Activated T-helper 9 cell treated with anti-CD3 and anti-CD28 coated beads, Interleukin-2, amount 50 U/mL, for 16 hours (primary cell): Measurements from ENCODE around the gene KRT80.

ENCODE experiments used
- DNase-seq: peaks from one replicate; pipeline ENCODE4 v3.0.0-alpha.2; 2020; ENCODE audit warnings: low read depth

The KRT80 gene

DNA sequence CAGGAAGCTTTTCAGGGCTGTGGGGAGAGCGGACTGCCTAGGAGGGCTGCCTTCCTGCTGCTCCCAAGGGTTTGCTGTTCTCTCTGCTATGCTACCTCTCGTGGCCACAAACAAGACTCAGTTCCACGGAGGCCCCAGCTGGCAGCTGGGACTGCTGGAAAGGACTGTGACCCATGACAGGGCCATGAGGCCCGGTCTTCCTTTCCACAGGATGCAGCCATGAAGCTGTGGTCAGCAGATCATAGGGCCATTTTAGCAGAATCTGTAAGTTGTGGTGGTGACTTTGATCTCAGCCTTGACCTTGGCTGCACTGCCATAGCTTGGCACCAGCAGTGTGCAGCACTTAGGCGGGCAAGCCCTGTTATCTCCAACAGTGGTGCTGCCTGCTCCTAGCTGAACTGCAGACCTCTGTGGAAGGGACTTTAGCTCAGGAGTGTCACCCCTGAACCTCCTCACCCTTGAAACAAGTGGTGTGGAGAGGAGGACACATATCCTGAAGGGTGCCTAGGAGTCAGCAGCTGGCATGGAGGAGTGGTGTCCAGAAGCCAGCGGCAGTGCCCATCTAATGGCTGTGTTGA is 12.3 kb downstream of the KRT80 start:
- DNase-seq: no peak

DNA sequence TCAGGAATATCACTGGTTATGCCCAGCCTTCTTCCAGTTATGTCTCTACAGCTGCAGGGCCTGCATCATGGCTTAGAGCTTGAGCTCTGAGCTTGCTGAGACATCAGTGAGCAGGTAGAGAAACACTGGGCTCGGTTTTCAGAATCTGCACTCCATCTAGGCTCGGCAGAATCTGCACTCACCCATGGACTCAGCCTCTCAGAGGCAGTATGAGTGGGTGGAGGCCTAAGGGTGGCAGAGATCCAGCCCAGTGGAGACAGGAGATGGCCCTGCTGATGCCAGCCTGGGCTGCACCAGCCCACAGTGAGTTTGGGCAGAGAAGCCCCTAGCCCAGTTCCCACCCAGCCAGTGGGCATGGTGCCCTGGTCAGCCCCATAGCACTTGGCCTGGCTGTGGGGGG is 12.8 kb downstream of the KRT80 start:
- DNase-seq: no peak

GRCh38 chr12:52178443-52178842 is 13.4 kb downstream of the KRT80 start:
- no peak for DNase-seq

- no peak for DNase-seq
These were observed 16.2 kb downstream of the KRT80 start for GRCh38 chr12:52175371-52176350.

DNA sequence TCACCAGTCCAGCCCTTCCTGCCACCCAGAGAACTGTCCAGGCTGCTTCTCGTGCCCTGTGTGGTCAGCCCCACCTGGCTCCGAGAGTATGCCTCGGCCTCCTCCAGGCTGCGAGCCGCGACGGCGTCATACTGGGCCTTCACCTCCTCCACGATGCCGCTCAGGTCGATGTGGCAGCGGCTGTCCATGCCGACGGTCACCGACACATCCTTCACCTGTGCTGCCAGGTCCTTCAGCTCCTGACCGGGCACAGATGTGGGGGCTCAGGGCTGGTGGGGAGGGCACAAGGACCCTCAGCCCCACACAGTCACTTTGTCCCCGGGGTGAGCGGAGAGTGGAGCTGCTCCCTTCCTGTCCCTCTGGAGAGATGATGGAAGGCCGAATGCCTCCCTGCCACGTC is 18.3 kb downstream of the KRT80 start:
- DNase-seq: no peak

DNA sequence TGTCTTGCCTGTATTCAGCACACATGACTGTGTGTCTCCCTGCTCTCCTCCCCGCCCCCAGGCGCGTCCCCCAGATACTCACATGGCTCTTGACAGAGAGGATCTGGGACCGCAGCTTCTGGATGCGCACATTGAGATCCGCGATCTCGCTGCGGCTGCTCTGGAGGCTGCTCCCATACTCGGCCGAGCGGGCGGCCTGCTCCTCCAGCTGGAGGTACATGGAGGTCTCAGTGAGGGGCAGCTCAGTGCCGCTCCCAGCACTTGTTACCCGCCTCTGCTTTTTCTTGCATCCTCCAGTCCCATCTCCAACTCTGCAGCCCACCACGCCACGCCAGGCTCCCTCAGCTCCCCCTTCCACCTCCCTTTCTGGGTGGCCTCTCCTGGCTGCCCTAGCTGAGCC is 18.9 kb downstream of the KRT80 start:
- DNase-seq: no peak

- no peak for DNase-seq
These were observed 19.8 kb downstream of the KRT80 start for GRCh38 chr12:52171950-52172512.

GRCh38 chr12:52170827-52171226 is 21.0 kb downstream of the KRT80 start:
- DNase-seq: no peak

DNA sequence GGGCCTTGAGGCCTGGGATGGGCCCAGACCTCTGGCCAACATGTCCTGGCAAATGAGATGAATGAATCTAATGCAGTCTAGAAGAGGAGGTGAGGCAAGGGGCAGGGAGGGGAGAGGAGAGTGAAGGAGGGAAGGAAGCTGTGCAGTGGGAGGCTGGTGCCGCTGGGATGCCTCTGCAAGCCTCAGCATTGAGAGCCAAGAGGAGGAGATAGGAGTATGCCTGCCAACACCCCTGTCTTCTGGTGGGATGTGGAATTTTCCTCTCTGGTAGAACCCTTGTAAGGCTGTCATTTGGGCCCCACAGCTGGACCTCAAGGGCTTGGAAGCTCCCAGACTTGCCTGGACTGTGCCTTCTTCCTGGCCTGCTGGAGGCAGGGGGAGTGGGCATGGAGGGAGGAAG is 21.9 kb downstream of the KRT80 start:
- DNase-seq: no peak

GRCh38 chr12:52168019-52168717 is 23.6 kb downstream of the KRT80 start:
- DNase-seq: no peak

DNA sequence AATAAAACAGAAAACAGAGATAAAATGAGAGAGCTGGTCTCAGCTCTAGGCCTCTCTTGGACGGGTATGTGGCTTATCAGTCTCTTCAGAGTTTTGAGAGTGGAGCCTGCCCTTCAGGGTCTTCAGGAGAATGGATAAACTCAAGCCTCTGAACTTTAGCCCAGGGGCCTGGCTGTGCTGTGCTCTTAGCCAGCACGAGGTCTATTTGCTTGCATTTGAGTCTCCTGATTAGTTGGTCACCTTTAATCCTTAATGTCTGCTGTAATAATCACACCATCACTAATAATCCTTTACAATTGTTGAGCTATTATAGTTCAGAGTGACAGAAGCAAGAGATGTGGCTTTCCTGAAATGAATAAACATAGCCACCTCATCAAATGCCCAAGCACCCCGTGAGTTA is 24.3 kb downstream of the KRT80 start:
- DNase-seq: no peak

GRCh38 chr12:52166672-52167071 is 25.1 kb downstream of the KRT80 start:
- no peak for DNase-seq

DNA sequence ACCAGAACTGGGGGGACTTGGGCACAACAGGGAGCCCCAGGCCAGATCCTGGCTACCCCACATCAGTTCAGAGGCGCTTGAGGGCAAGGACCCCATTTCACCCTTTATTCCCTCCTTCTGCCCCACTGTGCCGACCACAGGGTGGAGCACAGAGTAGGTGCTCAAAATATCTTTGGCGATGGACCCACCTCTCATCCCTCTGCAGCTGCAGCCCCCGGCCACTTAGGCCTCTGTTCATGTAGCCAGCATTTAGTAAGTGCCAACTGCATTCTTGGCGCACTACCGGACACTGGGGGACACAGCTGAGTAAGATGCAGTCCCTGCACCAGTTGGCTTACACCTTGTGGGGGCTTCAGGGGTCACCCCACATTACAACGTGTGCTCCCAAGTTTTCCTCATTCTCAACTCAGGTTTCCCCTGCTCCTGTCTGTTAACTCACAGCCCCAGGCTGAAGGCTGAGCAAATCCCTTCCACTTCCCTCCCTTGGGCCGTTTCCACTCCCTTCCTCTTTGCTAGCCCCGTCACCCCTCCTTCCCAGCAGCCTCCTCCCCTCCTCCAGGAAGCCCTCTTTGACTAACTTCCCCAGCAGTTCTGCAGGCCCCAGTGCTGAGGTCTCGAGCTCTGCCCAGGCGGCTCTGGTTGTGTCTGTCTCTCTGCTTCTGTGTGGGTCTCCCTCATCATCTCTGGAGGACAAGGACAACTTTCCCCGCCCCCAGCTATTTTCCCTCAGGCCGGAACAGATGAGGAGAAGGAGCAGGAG is 26.5 kb downstream of the KRT80 start:
- DNase-seq: no peak

GRCh38 chr12:52164624-52165023 is 27.2 kb downstream of the KRT80 start:
- DNase-seq: no peak

GRCh38 chr12:52162981-52163380 is 28.8 kb downstream of the KRT80 start:
- DNase-seq: no peak

- DNase-seq: no peak
These were observed 31.6 kb downstream of the KRT80 start for GRCh38 chr12:52160200-52160599.

GRCh38 chr12:52157566-52158150 is 34.2 kb downstream of the KRT80 start:
- no peak for DNase-seq

GRCh38 chr12:52156757-52157565 is 34.9 kb downstream of the KRT80 start:
- DNase-seq: peak; percentile 58

- DNase-seq: no peak
These were observed 35.5 kb downstream of the KRT80 start for GRCh38 chr12:52156311-52156710.

GRCh38 chr12:52155048-52155868 is 36.6 kb downstream of the KRT80 start:
- DNase-seq: no peak
